NCI-H1092 (cell line): ENCODE results near the gene GAN.

Experiments used
- DNase-seq: peaks from one replicate; lab custom pipeline; 2025; lab: John Stamatoyannopoulos, UW

The GAN gene, protein sequence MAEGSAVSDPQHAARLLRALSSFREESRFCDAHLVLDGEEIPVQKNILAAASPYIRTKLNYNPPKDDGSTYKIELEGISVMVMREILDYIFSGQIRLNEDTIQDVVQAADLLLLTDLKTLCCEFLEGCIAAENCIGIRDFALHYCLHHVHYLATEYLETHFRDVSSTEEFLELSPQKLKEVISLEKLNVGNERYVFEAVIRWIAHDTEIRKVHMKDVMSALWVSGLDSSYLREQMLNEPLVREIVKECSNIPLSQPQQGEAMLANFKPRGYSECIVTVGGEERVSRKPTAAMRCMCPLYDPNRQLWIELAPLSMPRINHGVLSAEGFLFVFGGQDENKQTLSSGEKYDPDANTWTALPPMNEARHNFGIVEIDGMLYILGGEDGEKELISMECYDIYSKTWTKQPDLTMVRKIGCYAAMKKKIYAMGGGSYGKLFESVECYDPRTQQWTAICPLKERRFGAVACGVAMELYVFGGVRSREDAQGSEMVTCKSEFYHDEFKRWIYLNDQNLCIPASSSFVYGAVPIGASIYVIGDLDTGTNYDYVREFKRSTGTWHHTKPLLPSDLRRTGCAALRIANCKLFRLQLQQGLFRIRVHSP

DNA sequence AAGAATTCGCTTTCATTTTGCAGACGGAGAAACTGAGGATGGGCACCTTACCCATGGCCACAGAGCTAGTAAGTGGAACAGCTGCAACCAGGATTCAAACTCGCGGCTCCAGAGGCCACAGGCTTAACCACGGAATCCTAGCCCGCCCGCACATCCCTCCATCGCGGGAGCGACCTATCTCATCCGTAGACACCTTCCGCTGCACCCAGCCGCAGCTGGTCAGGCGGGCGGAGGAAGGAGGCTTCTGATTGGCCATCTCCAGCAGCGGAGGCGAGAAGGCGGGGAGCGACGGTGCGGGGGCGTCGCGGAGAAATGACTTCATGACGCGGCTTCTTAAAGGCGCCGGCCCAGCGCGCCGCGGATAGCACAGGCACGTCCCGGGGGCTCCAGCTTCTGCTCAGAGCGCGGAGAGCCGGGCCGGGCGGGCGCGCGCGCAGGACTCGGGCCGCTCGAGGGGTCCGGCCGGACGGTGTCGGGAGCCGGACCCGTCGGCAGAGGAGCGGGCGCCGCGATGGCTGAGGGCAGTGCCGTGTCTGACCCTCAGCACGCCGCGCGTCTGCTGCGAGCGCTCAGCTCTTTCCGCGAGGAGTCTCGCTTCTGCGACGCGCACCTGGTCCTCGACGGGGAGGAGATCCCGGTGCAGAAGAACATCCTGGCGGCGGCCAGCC is at the start of gene GAN:
TSS of gene GAN (plus strand) at position 360 of the 668 bp plus-strand sequence. CDS start at position 512, 152 bp downstream.
- DNase-seq = peak; percentile 95

DNA sequence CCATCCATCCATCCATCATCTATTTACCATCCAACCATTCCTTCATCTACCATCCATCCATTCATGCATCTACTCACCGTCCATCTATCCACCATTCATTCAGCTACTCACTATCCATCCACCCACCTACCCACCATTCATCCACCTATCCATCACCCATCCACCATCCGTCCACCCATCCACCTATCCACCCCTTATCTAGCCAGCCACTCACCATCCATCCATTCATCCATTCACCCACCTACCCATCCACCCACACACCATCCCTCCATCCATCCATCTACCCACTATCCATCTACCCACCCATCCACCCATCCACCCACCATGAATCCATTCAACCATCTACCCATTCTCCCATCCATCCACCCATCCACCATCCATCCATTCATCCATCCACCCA is 49.7 kb upstream of the GAN start:
- no peak for DNase-seq

GRCh38 chr16:81265658-81266451 is 48.9 kb upstream of the GAN start:
- peak; percentile 6 for DNase-seq

- no peak for DNase-seq
Observed at GRCh38 chr16:81266680-81267095, 48.1 kb upstream of the GAN start.

GRCh38 chr16:81268509-81268908 is 46.3 kb upstream of the GAN start:
- DNase-seq = no peak

DNA sequence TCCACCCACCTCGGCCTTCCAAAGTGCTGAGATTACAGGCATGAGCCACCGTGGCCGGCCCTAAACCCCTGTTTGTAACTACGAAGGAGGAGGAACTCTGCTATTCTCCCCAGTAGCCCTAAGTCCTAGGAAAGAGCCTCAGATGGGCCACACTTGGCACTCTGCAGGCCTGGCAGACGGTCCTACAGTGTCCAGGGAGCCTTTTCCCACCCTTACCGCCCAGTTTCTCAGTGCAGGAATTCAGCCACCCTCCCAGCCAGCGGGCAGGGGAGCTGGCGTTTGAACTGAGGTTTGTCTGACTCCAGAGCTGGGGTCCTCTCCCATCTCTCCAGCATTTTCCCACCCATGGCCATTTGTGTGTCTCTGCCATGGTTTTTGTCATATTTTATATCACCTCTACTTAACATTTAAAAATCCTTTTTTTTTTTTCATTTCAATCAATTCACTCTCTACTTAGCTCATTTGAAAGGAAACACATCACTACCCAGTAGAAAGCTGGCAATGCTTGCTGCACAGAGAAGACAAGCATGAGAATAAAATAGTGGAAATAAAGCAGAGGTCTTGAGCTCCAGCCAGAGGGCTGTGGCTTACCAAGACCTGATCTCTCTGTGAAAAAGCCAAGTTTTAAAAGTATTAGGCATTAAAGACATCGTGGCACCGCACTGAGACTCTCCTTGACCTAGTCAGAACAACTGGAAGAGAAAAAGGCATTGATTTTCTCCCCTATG is 41.4 kb upstream of the GAN start:
- DNase-seq = no peak

GRCh38 chr16:81275064-81275532 is 39.7 kb upstream of the GAN start:
- no peak for DNase-seq

DNA sequence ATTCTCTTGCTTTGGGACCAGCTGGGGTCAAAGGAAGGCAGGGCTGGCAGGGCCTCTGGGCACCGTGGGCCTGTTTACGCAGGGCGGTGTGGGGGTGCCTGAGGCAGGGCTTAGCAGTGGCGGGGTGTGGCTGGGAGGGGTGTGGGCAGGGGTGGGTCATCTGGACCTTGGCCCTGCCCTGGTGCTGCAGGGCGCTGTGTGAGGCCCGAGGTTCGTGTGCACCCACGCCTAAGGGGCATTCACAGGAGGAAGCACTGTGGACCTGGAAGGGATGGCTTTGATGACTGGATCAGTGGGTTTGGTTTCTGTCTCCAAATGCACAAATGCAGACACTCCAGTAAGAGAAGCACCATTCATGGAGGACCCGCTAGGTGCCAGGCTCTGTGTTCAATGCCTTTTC is 39.0 kb upstream of the GAN start:
- DNase-seq = no peak

DNA sequence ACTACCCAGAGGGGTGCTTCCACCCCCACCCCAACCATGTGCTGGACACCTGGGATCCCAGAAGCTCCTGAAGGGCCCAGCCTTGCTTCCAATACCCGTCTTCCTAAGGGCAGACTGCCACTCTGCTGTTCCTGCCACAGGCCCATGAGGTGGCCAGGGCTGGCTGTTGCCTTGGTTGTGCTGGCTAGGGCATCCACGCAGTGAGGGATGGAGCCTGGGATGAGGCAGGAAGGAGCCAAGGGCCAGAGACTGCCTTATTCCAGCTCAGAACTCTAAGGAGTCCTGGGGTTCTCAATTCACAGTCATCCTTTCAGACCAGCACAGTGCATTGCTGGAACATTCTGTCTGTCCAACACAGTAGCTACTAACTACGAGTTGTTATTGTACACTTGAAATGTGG is 38.4 kb upstream of the GAN start:
- DNase-seq = no peak

DNA sequence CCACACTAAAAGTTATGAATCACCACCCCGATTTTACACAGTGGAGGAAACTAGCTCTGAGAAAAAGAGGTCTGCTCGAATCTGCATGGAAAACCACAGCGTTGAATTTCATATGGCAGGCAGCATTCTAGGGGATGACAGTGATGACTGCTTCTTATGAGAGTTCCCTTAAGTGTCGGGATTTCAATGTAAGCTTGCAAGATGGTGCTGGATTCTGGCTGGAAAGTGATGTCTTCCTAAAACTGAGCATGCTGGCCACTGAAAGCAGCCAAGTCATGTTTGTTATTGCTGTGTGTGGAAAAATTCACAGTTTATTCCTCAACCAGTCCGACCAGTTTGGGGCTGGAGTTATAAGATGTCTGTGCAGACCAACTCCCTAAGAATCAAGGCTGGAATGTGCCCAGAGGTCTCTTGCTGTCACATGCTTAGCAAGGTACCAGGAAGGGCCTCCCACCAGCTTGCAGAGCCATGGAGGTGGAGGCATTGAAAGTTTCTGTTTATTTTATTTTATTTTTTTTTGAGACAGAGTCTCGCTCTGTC is 37.2 kb upstream of the GAN start:
- no peak for DNase-seq

GRCh38 chr16:81278526-81278925 is 36.2 kb upstream of the GAN start:
- no peak for DNase-seq

GRCh38 chr16:81279392-81279791 is 35.4 kb upstream of the GAN start:
- DNase-seq = no peak

DNA sequence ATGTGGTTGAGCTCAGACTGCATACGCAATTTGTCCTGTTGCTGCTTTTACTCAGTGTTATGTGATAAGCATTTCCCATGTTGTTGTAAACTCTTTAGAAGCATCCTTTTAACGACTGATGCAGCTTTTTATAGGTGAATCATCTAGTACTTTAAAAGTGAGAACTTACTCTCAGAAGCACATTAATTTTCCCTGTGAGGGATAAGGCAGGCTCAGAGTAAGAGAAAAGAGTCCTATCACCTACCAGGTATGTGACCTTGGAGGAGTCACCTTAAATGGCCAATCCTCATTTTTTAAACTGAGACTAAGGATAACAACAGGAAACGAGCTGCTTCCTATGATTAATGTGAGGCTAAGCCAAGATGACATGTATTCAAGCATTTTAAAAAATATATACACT is 34.4 kb upstream of the GAN start:
- no peak for DNase-seq

DNA sequence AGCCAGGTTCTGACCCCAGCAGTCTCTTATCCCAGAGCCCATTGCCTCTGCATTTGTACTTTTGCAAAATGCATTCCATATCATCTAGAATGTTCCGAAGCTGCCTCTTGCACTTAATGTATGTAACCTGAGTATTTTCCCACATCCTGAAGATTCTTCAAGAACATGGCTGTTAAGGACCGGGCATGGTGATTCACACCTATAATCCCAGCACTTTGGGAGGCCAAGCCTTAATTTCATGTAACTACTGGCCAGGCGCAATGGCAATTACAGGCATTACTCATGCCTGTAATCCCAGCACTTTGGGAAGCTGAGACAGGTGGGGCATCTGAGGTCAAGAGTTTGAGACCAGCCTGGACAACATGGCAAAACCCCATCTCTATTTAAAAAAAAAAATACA is 31.7 kb upstream of the GAN start:
- no peak for DNase-seq

DNA sequence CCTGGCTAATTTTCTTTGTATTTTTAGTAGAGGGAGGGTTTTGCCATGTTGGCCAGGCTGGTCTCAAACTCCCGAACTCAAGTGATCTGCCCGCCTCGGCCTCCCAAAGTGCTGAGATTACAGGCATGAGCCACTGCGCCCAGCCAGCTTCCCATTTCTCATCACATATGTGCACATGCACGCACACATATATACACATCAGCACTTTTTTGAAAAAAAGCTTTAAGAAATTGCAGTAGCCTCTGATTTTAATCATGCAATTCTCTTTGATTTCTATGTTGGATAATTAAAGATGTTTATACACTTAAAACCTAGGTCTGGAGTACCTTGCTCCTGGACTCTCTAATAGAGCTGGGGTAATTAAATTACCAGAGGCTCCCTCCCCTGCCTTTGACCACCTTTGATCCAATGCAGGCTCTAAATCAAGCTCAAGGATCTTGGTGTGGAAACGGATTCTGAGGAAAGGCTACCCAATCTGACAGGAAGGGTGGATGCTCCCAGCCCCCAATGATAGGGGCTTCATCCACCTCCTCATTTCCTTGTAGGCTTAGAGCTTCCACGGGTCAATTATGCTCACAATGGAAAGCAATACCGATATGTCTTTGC is 29.7 kb upstream of the GAN start:
- no peak for DNase-seq

- DNase-seq = no peak
Observed at GRCh38 chr16:81286190-81286589, 28.6 kb upstream of the GAN start.

- no peak for DNase-seq
Observed at GRCh38 chr16:81291117-81291516, 23.6 kb upstream of the GAN start.

- no peak for DNase-seq
Observed at GRCh38 chr16:81292936-81293335, 21.8 kb upstream of the GAN start.

DNA sequence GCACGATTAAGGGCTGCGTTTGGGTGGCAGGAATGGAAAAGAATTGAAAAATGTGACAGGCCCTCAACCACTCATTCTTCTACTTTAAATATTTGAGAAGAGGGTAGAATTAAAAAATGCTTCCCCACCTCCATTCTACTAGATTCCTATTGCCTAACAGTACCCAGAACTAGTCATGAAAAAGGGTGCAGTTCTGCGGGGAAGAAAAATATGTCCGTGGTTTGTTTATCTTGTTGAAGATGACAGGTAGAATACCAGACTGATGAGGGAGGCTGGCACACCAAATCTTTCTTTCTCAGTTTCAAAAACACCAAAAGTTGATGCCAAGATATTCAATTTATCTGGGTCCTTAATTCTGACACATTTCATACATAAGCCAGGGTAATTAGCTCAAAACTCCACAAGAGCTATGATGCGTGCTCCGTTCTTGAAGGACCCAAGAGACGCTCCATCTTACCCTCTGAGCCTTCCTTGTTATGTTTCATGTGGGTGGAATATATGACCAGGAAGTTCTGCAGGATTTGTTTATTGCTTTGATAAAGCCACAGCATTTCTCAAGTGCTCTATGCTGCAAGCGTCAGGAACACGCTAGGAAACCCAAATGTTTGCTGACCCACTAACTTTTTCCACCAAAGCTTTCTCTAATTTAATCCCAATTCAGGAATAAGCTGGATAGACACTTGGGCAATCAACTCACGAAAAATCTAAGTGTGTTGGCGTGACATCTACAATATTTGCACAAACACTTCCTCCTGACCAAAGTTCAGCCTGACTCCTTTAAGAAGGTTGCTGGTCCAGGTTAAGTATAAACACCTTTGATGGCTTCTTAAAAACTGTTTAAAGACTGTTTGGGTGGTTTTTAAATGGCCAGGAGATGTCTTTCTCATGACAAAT is 20.6 kb upstream of the GAN start:
- no peak for DNase-seq

DNA sequence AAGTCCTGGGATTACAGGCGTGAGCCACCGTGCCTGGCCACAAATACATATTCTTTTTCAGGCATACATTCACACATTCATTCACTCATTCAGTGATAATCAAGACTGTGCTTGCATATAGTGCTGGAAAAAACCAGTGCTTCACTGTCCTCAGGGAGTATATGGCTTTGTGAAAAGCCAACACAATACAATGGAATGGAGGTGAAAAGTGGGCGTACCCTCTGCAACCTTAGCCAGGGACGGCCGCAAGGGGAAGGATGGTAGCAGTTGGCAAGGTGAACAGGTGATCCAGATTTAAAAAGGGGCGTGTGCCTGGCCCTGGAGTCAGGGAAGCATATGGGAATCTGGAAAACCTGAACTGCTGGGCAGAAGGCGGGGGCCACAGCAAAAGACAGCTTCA is 18.1 kb upstream of the GAN start:
- no peak for DNase-seq
